Retinal pigment epithelial cell (primary cell): ENCODE measurements around the gene NPHP4.

Experiments used
- DNase-seq: peaks from one replicate; pipeline ENCODE4 v3.0.0-alpha.2; 2010; ENCODE audit warnings: low read depth
- H3K4me3 ChIP-seq: 2 replicates; pipeline ENCODE4 v1.5.1; 2011; ENCODE audit warnings: mild to moderate bottlenecking, low read length, control low read depth, moderate library complexity
- CTCF ChIP-seq: conservative IDR thresholded peaks from 2 replicates; pipeline ENCODE4 v1.5.1; 2011; ENCODE audit warnings: low read depth, low read length, control low read depth, inconsistent platforms

Gene NPHP4

DNA sequence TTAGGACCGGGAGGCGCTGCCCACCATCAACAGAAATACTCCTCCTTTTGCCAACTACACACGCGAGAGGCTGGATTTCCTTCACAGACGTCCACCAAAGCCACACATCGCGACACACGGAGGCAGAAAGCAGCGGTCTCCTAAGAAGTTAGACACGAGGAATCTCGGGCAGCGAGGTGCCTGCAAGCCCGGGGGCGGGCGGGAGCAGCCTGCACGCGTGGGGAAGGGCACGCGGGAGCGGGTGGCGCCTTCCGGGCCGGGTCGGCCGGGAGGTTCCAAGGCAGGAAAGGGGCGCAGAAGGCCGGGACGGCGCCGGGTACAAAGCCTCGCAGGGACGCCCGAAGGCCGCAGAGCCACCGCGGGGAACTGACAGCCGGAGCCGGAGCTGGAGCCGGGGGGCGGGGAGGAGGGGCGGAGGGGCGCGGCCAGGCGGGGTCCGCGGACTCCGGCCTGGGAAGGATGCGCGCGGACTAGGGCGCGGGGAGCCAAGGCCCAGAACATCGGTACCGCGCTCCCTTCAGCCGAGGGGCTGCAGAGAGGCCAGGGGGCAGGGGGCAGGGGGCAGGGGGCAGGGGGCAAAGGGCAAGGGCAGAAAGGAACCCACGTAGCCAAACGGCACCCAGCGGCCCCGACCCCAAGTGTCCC, 722 bp downstream of the NPHP4 start:
- no peak for TF ChIP-seq CTCF
- H3K4me3 ChIP-seq, result peak overlapping the region; percentile 63
- DNase-seq, result no peak

GRCh38 chr1:5990913-5991312, 1.3 kb downstream of the NPHP4 start:
- TF ChIP-seq CTCF, result no peak
- H3K4me3 ChIP-seq, result peak overlapping the region; percentile 63
- DNase-seq, result no peak

GRCh38 chr1:5989731-5990271, 2.4 kb downstream of the NPHP4 start:
- TF ChIP-seq CTCF, result no peak
- DNase-seq, result no peak
- H3K4me3 ChIP-seq, result no peak overlapping the region

DNA sequence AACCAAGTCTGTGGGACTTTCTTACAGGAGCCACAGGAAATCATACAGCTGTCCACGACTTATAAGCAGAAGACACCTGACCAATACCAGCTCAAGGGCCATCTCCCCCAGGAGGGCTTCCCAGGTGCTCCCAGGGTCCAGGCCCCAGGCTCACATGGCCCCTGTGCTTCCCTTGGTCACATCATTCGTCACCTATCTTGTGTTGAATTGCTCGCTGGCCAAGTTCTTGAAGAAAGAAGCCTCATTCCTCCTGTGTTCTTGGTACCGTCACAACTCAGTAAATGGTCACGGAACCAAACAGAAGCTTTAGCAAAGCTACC, 3.0 kb downstream of the NPHP4 start:
- TF ChIP-seq CTCF, result no peak
- DNase-seq, result no peak
- H3K4me3 ChIP-seq, result no peak overlapping the region

DNA sequence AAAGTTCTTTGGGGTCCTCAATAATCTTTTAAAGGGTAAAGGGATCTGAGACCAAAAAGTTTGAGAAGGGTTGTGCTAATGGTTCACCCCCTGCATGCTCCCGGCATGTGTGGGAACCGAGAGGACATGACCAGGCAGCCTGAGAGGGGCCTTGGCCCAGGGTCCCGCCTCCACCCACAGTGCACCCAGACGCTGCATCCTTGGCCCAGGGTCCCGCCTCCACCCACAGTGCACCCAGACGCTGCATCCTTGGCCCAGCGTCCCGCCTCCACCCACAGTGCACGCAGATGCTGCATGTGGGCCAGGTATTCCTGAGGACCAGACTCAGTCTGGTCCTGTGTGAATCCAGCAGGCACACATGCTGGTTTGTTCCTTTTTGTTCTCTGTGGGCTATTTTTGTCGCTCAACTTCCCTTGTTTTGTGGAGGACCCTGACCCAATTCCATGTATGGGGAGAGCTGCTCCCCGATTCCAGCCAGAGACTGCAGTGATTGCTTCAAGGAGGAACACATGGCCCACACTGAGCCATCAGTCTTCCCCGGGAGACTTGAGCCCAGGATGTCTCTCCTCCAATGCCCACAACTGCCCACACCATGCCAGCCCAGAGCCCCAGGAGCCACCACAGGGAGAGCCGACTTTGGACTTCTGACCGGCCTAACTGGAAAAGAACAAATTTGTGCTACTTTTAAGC, 3.5 kb downstream of the NPHP4 start:
- H3K4me3 ChIP-seq, result no peak overlapping the region
- no peak for TF ChIP-seq CTCF
- no peak for DNase-seq

DNA sequence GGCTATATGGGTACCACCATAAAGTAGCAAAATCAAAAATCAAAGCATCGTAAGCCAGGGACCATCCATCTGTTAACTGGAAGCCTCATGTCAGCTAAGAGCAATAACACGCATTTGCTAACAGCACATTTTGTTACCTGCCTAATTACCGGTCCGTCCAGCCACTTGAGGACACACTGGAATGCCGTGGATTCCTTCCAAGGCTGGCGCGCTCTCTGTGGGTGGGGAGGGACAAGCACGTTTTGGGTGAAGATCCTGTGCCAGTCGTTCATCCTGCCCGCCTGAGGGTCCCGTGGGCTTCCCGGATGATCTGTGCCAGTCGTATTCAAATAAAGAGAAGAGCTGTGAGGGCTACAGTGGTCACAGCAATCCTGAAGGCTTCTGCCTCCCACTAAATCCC, 6.2 kb downstream of the NPHP4 start:
- no peak overlapping the region for H3K4me3 ChIP-seq
- DNase-seq, result no peak
- TF ChIP-seq CTCF, result no peak

DNA sequence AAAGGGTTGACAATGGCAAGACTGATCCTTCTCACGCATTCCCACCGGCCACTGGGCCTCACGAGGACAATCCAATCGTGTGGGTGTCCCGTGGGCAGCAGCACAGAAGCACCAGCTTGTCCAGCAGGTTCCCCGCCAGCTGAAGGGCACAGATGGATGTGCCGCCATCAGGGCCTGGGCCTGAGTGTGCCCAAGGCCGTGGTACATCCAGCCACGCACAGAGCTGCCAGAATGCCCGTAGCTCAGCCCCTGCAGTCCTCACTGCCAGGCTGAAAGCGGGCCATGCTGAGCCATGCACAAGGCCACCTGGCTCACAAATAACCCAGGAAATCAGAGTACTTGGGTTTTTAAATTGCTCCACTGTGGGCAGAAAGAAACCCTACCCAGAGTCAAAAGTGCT, 7.0 kb downstream of the NPHP4 start:
- DNase-seq, result no peak
- no peak overlapping the region for H3K4me3 ChIP-seq
- TF ChIP-seq CTCF, result no peak
